ENCODE results near the gene KIF4B.
"Not testable (repeated sequence)": the region's sequence is repeated elsewhere in the genome, so short reads cannot be mapped to it uniquely, and the experiment has no call there.

The KIF4B gene

GRCh38 chr5:155013526-155013925, at the start of gene KIF4B:
Gene KIF4B, plus strand, starts transcription at chr5:155013755. Its CDS starts 105 bp downstream, at chr5:155013860.
- no peak for DNase-seq (ENCODE audit: low read depth)

- DNase-seq (ENCODE audit: low read depth), result no peak
These were observed 47.3 kb upstream of the KIF4B start for GRCh38 chr5:154966081-154966841.

- no peak for DNase-seq (ENCODE audit: low read depth)
These were observed 46.7 kb upstream of the KIF4B start for GRCh38 chr5:154966874-154967273.

GRCh38 chr5:154967421-154968024, 46.0 kb upstream of the KIF4B start:
- DNase-seq (ENCODE audit: low read depth), result no peak

GRCh38 chr5:154968953-154969352, 44.6 kb upstream of the KIF4B start:
- DNase-seq (ENCODE audit: low read depth), result no peak

- DNase-seq (ENCODE audit: low read depth), result no peak
These were observed 42.8 kb upstream of the KIF4B start for GRCh38 chr5:154970759-154971158.

- DNase-seq (ENCODE audit: low read depth), result no peak
These were observed 42.1 kb upstream of the KIF4B start for GRCh38 chr5:154971501-154971900.

- no peak for DNase-seq (ENCODE audit: low read depth)
These were observed 41.0 kb upstream of the KIF4B start for GRCh38 chr5:154972476-154973080.

- DNase-seq (ENCODE audit: low read depth), result not testable (repeated sequence)
These were observed 37.5 kb upstream of the KIF4B start for GRCh38 chr5:154976082-154976481.

GRCh38 chr5:154977409-154977808, 36.1 kb upstream of the KIF4B start:
- DNase-seq (ENCODE audit: low read depth), result no peak

- not testable (repeated sequence) for DNase-seq (ENCODE audit: low read depth)
These were observed 35.3 kb upstream of the KIF4B start for GRCh38 chr5:154978294-154978693.

GRCh38 chr5:154984946-154985516, 28.5 kb upstream of the KIF4B start:
- DNase-seq (ENCODE audit: low read depth), result no peak

- no peak for DNase-seq (ENCODE audit: low read depth)
These were observed 27.4 kb upstream of the KIF4B start for GRCh38 chr5:154986151-154986550.

- no peak for DNase-seq (ENCODE audit: low read depth)
These were observed 23.9 kb upstream of the KIF4B start for GRCh38 chr5:154989626-154990025.

- no peak for DNase-seq (ENCODE audit: low read depth)
These were observed 20.1 kb upstream of the KIF4B start for GRCh38 chr5:154993461-154993860.

- no peak for DNase-seq (ENCODE audit: low read depth)
These were observed 17.9 kb upstream of the KIF4B start for GRCh38 chr5:154995679-154996078.

- DNase-seq (ENCODE audit: low read depth), result no peak
These were observed 15.8 kb upstream of the KIF4B start for GRCh38 chr5:154997746-154998145.

- DNase-seq (ENCODE audit: low read depth), result no peak
These were observed 13.7 kb upstream of the KIF4B start for GRCh38 chr5:154999865-155000264.

- DNase-seq (ENCODE audit: low read depth), result no peak
These were observed 12.0 kb upstream of the KIF4B start for GRCh38 chr5:155001523-155001922.

GRCh38 chr5:155002722-155003121, 10.8 kb upstream of the KIF4B start:
- DNase-seq (ENCODE audit: low read depth), result not testable (repeated sequence)

GRCh38 chr5:155004138-155004744, 9.3 kb upstream of the KIF4B start:
- no peak for DNase-seq (ENCODE audit: low read depth)

GRCh38 chr5:155006265-155006664, 7.3 kb upstream of the KIF4B start:
- DNase-seq (ENCODE audit: low read depth), result not testable (repeated sequence)

All from activated T-helper 9 cell treated with anti-CD3 and anti-CD28 coated beads, Interleukin-2, amount 50 U/mL, for 16 hours (primary cell).